Stimulated activated CD4-positive, alpha-beta T cell treated with anti-CD3 and anti-CD28 coated beads, Interleukin-15, amount 100 ng/mL, for 48 hours (primary cell): ENCODE data around the gene ATP13A3.
A peak's percentile ranks its signal among the peaks of the same experiment; 100 is the strongest.

Experiments used
- DNase-seq, 2 donors: peaks; one replicate each; pipeline ENCODE4 v3.0.0-alpha.2; 2020; ENCODE audit warnings: low read depth in 2 of 2

Gene ATP13A3

GRCh38 chr3:194440756-194441155, 46.0 kb downstream of the ATP13A3 start:
- DNase-seq: no peak

DNA sequence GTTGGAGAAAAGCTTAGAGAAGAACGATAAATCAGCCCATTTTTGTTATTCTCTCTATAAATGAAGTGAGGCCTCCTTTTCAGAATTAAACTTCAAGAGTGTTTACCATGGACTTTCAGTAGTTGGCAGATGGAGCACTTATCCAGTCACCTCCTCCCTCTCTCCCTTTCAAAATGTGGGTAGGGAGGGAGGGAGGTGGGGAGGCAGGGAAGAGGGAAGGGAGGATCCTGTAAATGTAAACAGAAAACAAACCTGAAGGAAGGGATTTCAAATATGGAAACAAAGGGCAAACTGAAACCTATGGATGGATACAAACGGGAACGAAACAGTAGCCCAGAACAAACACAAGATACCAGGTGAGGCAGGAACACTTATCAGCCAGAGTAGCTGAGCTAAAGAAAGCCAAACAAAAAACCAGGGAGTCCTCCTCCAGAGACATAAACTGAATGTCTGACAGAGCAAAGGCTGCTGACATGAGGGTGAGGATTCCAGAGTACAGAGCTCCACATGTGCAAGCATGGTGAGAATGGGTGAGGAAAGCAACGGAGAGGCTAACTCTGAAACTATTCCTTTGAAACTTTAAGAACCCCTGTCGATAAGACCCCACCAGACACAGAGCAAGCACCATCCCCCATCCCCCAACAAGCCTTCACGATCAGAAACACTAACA, 46.8 kb downstream of the ATP13A3 start:
- DNase-seq: no peak

DNA sequence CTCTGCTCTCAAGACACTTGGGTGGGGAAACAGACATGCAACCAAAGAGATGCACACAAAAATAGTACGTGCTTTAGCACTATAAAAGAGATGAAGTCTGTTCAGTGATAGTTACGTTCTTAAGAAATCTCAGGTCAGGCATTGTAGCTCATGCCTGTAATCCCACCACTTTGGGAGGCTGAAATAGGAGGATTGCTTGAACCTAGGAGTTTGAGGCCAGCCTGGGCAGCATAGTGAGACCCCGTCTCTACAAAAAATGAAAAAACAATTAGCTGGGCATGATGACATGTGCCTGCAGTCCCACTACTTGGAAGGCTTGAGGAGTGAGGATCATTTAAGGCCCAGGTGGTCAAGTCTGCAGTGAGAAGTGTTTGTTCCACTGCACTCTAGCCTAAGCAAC, 52.3 kb downstream of the ATP13A3 start:
- DNase-seq: no peak

DNA sequence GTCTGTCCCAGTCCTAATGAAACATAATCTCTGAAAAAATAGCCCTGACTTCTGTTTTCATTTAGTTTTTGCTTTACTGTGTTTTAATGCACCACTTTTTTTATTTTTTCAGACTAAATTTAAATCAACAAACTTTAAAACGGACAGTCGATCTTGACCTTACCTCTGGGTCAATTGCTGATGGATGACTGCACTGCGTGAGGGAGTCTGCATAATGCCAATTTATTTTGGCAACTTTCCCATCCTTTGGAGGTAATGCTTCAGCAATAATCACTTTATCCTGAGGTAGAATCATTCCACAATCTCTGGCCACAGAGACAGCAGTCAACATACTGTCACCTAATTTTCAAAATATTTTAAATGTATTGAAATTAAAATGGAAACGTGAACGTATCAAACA, 55.2 kb downstream of the ATP13A3 start:
- no peak for DNase-seq

DNA sequence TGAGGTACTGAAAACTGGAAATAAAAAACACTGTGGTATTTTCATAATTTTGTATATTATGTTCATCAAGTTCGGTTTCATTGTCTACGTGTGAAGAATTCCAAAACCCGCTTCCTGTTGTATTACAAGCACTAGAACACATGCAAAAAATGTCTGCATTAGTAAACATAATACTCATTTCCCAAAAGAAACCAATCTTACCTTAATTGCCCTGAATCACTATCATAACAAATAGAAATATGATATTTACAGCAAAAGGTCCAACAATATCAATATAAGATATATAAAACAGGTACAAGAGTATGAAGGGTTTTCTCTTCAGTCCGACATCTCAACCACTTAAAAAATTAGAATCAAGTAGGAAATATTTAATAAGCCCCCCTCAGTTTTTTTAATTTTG, 61.4 kb downstream of the ATP13A3 start:
- no peak for DNase-seq

DNA sequence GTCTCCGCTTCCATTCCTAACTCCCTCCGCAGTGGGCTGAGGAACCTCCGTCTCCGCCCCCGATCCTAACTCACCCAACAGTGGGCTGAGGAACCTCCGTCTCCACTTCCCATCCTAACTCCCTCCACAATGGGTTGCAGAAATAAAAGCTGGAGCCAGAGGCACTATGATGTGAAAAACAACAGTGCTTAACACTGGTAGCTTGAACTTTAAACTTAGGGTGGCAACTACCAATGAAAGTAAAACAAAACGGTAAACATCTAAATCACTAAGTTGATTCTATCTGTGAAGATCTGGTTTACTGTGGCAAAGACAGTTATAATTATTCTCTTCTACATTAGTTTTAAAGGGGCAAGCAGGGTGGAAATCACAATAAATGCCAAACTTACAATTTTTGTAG, 61.8 kb downstream of the ATP13A3 start:
- DNase-seq: no peak

DNA sequence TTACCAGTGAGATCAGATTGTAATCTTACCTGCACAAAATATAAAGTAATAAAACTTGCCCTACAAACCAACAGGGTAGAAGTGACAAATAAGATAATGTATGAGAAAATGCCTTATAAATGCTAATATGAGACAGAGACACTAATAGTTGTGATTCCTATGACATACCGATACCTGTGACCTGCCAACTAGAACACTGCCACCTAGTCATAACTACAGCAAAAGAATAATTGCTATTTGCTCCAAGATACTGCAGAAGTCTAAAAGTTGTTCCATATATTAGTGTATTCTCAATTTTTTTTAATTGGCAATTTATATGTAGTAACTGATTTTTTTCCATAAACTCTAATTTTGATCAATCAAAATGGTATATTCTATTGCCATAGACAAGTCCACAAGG, 62.4 kb downstream of the ATP13A3 start:
- no peak for DNase-seq

GRCh38 chr3:194423317-194423716, 63.5 kb downstream of the ATP13A3 start:
- DNase-seq: no peak

GRCh38 chr3:194422188-194422587, 64.6 kb downstream of the ATP13A3 start:
- no peak for DNase-seq

DNA sequence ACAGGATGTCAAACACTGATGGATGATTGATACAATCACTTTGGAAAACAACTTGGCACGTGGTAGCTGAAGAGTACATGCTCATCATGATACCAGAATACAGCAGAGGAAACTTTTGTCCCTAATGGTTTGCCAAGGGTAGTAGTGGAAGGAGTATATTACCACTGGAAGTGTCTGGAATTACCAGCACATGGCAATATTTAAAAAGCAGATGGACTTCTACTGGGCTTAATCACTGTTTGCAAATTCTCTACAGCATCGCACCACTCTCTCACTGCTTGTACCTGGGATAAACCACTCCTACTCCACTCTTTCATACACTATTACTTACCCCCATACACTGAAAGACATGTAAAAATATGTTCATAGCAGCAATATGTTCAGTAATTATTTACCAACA, 68.1 kb downstream of the ATP13A3 start:
- DNase-seq: no peak

GRCh38 chr3:194407423-194407822, 79.4 kb downstream of the ATP13A3 start:
- DNase-seq: no peak

DNA sequence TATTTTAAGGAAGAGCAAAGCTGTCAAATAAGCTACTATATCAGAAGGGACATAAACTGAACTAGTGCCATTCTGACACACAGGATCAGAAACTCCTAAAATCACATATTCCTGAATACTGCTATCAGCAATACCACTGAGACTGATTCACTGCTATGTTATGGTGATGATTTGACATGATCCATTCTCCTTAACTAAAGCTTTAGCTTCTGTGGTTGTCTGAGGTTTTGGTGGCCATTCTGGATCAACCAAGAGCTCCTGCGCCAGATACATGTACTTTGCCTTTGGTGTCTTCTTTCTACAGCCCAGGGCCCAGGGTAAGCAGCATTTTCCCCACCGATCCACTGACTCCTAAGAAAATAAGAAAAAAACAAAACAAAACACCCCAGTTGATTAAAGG, 81.0 kb downstream of the ATP13A3 start:
- DNase-seq: no peak

DNA sequence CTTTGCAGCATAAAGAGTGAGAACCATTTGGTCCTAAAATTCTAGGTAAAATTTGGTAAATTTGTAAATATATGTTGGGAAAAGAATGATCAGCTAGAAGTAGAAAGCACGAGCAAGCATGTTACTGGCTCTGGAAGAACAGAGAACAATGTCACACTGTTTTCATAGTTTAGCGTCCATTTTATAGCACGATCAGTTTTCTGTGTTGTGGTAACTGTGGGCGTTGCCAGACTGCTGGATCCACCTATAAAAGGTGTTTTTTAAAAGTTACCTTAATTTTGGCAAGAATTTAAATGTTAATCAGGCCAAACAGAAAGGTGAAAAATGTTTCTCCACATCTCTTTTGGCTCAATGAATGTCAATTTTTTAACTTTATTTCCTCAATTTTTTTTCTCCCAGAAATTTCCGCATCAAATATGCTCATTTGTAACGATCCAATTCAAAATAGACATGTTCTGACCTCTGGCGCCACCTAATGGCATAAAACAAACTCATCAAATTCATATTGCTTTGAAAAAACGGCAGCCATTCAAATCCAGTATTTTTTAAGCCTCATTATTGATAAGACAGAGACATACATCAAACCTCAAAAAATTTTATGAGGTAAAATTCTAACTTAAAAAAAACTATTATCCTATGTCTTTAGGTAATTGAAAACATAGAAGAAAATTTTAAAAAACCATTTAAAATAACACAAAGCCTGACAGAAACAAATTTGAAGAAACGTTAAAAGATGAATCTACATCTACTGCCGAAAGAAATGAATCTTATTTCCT, 82.2 kb downstream of the ATP13A3 start:
- no peak for DNase-seq

- DNase-seq: no peak
Observed at GRCh38 chr3:194401868-194402329, 84.9 kb downstream of the ATP13A3 start.

DNA sequence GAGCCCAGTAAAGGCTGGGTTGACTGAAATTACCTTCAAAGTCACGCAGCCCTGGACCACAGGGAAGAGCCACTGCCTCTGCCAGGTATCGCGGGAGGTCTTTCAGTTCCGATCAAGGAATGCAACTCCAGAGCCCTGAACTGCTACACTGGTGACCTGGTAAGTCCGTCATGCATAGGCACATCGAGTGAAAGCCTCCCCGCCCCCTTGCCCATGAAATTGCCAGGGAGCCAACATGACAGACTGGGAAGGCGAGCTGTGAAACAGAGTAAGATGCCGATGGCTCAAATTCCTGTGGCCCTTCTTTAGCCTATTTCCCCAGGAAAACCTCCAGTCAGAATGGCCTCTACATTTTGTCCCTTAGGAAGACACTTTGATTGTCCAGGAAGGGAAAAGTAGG, 85.5 kb downstream of the ATP13A3 start:
- no peak for DNase-seq

DNA sequence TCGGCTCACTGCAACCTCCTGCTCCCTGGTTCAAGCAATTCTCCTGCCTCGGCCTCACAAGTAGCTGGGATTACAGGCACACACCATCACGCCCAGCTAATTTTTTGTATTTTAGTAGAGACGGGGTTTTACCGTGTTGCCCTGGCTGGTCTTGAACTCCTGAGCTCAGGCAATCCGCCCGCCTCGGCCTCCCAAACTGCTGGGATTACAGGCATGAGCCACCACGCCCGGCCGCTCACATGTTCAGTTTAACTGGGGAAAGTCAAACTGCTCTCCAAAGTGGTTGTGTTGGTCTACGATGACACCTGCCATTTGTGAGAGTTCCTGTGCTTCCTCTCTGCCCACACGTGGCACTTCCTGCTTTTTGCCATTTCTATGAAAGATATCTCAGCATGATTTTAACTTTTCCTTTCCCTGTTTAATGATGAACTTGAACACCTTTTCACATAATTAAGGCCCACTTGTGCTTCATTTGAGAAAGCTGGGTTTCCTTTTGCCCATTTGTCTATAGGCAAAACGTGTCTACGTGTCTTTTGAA, 86.9 kb downstream of the ATP13A3 start:
- DNase-seq: no peak

GRCh38 chr3:194399166-194399565, 87.6 kb downstream of the ATP13A3 start, which contains the start of gene GP5:
TSS of gene GP5 (minus strand) at chr3:194399266. CDS start at chr3:194398282, 984 bp downstream.
- DNase-seq: no peak

GRCh38 chr3:194397757-194398312, 89.0 kb downstream of the ATP13A3 start:
- DNase-seq: no peak

DNA sequence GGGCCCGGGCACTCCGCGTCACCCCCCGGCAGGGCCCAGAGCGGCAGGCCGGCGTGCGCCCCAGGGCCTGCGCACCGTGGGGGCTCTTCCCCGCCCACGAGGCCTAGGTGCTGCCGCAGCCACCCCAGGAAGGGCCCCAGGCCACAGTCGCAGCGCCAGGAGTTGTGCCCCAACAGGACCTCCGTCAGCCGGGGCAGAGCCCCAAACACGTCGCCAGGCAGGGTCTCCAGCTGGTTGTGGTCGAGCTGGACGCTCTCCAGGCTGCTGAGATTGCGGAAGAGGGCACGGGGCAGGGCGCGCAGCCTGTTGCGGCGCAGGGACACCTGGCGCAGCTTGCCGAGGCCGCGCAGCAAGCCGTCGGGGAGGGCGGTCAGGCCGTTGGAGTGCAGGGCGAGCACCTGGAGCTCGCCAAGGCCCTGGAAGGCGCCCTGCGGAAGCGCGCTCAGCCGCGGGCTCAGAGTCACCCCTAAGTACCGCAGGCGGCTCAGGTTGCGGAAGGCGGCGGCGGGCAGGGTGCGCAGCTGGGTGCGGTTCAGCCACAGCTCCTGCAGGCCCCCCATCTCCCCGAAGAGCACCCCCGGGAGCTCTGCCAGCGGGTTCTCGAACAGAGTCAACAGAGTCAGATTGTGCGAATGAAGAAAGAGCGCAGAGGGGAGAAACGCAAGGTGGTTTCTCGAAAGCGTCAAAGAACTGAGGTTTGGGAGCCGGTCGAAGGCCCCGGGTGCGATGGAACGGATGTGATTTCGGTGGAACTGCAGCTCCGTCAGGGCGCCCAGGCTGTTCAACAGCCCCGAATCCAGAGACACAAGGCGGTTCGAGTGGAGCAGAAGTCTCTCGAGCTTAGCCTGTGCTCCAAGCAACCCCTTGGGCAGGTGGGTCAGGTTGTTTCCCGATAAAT, 89.7 kb downstream of the ATP13A3 start:
- DNase-seq: peak in 1 of 2 donors; percentile 35

DNA sequence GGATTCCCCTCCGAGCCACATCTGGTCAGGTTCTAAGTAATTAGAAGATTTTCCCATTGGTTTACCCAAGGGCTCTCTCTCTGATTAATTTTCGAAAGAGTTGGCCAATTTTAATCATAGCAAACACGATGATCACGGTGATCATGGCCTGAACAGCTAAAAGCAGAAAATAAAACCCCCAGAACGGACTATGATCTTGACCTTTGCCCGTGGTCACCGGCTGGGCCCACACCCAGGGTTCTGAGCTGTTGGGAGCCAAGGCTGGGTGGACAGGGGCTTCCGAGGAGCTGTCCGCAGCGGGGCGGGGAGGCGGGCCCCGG, 90.3 kb downstream of the ATP13A3 start:
- DNase-seq: no peak

GRCh38 chr3:194395778-194396538, 90.8 kb downstream of the ATP13A3 start:
- peak; percentile 37 to 49 for DNase-seq
